Activated naive CD4-positive, alpha-beta T cell treated with anti-CD3 and anti-CD28 coated beads, Interleukin-2, amount 10 ng/mL, durations not matched to agents 5 hours and 36 hours (primary cell): Measurements from ENCODE around the gene CNTROB. TPM values are rescaled to one million over a fixed set of nuclear protein-coding genes. Genes with fewer than 3 reads are reported as not detected.

Experiments used
- total RNA-seq, 2 experiments: library from RNA; stranded (reverse); gene quantifications; one replicate each; pipeline ENCODE4 v1.2.3, GENCODE V29; 2021

Gene CNTROB
- 10 to 100 TPM; 54.9 to 55.2 TPM for total RNA-seq

GRCh38 chr17:7931709-7932482 is at the start of gene CNTROB, which contains the start of gene TRAPPC1:
TSS of gene CNTROB (plus strand) at chr17:7932206. CDS start at chr17:7933080, 874 bp downstream.
TSS of gene TRAPPC1 (minus strand) at chr17:7931946. CDS start at chr17:7931829, 117 bp downstream.

GRCh38 chr17:7888184-7888920 is 43.7 kb upstream of the CNTROB start, which contains the start of gene CHD3:
TSS of gene CHD3 (plus strand) at chr17:7888789. CDS start at chr17:7889001, 212 bp downstream.

GRCh38 chr17:7915611-7916384 is 16.2 kb upstream of the CNTROB start, which contains the start of gene RNF227:
TSS of gene RNF227 (minus strand) at chr17:7916289. CDS start at chr17:7916195, 94 bp downstream.

GRCh38 chr17:7929158-7930023 is 2.6 kb upstream of the CNTROB start, which contains the start of gene KCNAB3:
TSS of gene KCNAB3 (minus strand) at chr17:7929856. CDS start at chr17:7929435, 421 bp downstream.

Other genes with a start within 250 kb of the CNTROB start
- gene TP53, start 244.7 kb upstream of the CNTROB start, total RNA-seq = 100 to 1,000 TPM; 147 to 148 TPM
- 10 to 100 TPM; 12.5 to 13.4 TPM for gene WRAP53, start 243.7 kb upstream of the CNTROB start, total RNA-seq
- gene EFNB3, start 227.0 kb upstream of the CNTROB start, total RNA-seq = not detected
- gene DNAH2, start 214.5 kb upstream of the CNTROB start, total RNA-seq = not detected
- 10 to 100 TPM; 20.5 to 21.6 TPM for gene KDM6B, start 98.0 kb upstream of the CNTROB start, total RNA-seq
- gene TMEM88, start 77.1 kb upstream of the CNTROB start, total RNA-seq = 1 to 10 TPM in 1 of 2 experiments, under 1 TPM in 1; 0.82 to 1.4 TPM
- gene NAA38, start 74.6 kb upstream of the CNTROB start, total RNA-seq = 10 to 100 TPM; 54.3 to 54.5 TPM
- 1 to 10 TPM; 6.7 to 7.4 TPM for gene CYB5D1, start 74.2 kb upstream of the CNTROB start, total RNA-seq
- 100 to 1,000 TPM; 182 to 203 TPM for gene CHD3, start 43.4 kb upstream of the CNTROB start, total RNA-seq
- 1 to 10 TPM; 5.6 to 7.0 TPM for gene RNF227, start 15.9 kb upstream of the CNTROB start, total RNA-seq
- 10 to 100 TPM; 11.0 to 11.4 TPM for gene KCNAB3, start 2.4 kb upstream of the CNTROB start, total RNA-seq
- gene TRAPPC1, start 260 bp upstream of the CNTROB start, total RNA-seq = 100 to 1,000 TPM; 215 to 242 TPM
- not detected for gene GUCY2D, start 70.4 kb downstream of the CNTROB start, total RNA-seq
- gene ALOX15B, start 106.9 kb downstream of the CNTROB start, total RNA-seq = not detected
- 1 to 10 TPM in 1 of 2 experiments, under 1 TPM in 1; 0.48 to 1.1 TPM for gene ALOX12B, start 155.5 kb downstream of the CNTROB start, total RNA-seq
- gene ALOXE3, start 186.3 kb downstream of the CNTROB start, total RNA-seq = not detected
- gene HES7, start 191.9 kb downstream of the CNTROB start, total RNA-seq = 1 to 10 TPM in 1 of 2 experiments, under 1 TPM in 1; 0.28 to 1.0 TPM
- gene PER1, start 220.2 kb downstream of the CNTROB start, total RNA-seq = 10 to 100 TPM; 38.9 to 42.4 TPM
- 10 to 100 TPM; 82.4 to 86.1 TPM for gene VAMP2, start 230.7 kb downstream of the CNTROB start, total RNA-seq
- 10 to 100 TPM; 35.4 to 36.6 TPM for gene TMEM107, start 244.2 kb downstream of the CNTROB start, total RNA-seq